H1 (cell line): ENCODE results near the gene SV2C. TPM values are rescaled to one million over a fixed set of nuclear protein-coding genes. Genes with fewer than 3 reads are reported as not detected.

Experiments
- CTCF ChIA-PET: fragments of 300-600 bp; sonication (Branson Sonifier 250); formaldehyde crosslinking; loops from one replicate; lab custom pipeline; 2021; ENCODE audit not compliant: partially characterized antibody; lab: Charles Lee
- POLR2A ChIA-PET: fragments of 300-600 bp; sonication (Branson Sonifier 250); formaldehyde crosslinking; loops from one replicate; lab custom pipeline; 2021; ENCODE audit warnings: inconsistent platforms; ENCODE audit not compliant: partially characterized antibody; lab: Charles Lee
- DNase-seq, 2 experiments: peaks; one replicate each; pipeline versions ENCODE4 v3.0.0 to v3.0.0-alpha.2; 2010 to 2022; ENCODE audit warnings: low spot score in 2 of 2, low read depth in 1 of 2, mixed read lengths in 1 of 2
- FAIRE-seq: peaks from 2 replicates; lab custom pipeline; 2011; peaks lifted over from hg19 to GRCh38; lab: Jason Lieb, UNC
- H2AFZ ChIP-seq: 2 replicates; pipeline ENCODE4 v1.8.1; 2012; ENCODE audit warnings: low read length, inconsistent platforms
- H2AK5ac ChIP-seq: 2 replicates; pipeline ENCODE4 v1.6.1; 2013; ENCODE audit warnings: low read depth, low read length
- H2BK120ac ChIP-seq: replicated peaks from 2 replicates; pipeline ENCODE3; 2013; ENCODE audit warnings: low read depth, low read length, inconsistent platforms
- H2BK12ac ChIP-seq: 2 replicates; pipeline ENCODE4 v1.6.1; 2013; ENCODE audit warnings: low read depth, low read length
- H2BK15ac ChIP-seq: 2 replicates; pipeline ENCODE4 v1.6.1; 2013; ENCODE audit warnings: low read length
- H2BK20ac ChIP-seq: 2 replicates; pipeline ENCODE4 v1.6.1; 2013; ENCODE audit warnings: low read length
- H2BK5ac ChIP-seq: 2 replicates; pipeline ENCODE4 v1.6.1; 2013; ENCODE audit warnings: low read depth, low read length
- H3K14ac ChIP-seq: 2 replicates; pipeline ENCODE4 v1.6.1; 2013; ENCODE audit warnings: inconsistent platforms; ENCODE audit not compliant: insufficient read length
- H3K18ac ChIP-seq: 2 replicates; pipeline ENCODE4 v1.6.1; 2013; ENCODE audit warnings: low read length; ENCODE audit errors: extremely low read depth
- H3K23ac ChIP-seq: 2 replicates; pipeline ENCODE4 v1.6.1; 2013; ENCODE audit warnings: inconsistent platforms; ENCODE audit not compliant: insufficient read length
- H3K23me2 ChIP-seq: 2 replicates; pipeline ENCODE4 v1.6.1; 2013; ENCODE audit warnings: low read depth, low read length
- H3K27ac ChIP-seq: 2 replicates; pipeline ENCODE4 v1.6.1; 2011; ENCODE audit warnings: low read depth, low read length, inconsistent platforms
- H3K27me3 ChIP-seq, 4 experiments: replicated peaks in 1 of 4; 1 replicate in 1 of 4; 2 replicates in 3 of 4; pipeline versions ENCODE4 v1.6.1 to v1.8.1; 2011 to 2013; ENCODE audit warnings: low read length in 3 of 4, mild to moderate bottlenecking in 3 of 4, inconsistent platforms in 2 of 4, mixed read lengths in 2 of 4, moderate library complexity in 1 of 4; ENCODE audit not compliant: control insufficient read depth in 3 of 4, insufficient read depth in 3 of 4; ENCODE audit errors: extremely low read depth in 1 of 4
- H3K36me3 ChIP-seq, 4 experiments: 2 replicates each; pipeline versions ENCODE4 v1.6.1 to v1.8.1; 2011 to 2013; ENCODE audit warnings: mild to moderate bottlenecking in 4 of 4, low read length in 3 of 4, moderate library complexity in 2 of 4, control low read depth in 1 of 4, inconsistent platforms in 1 of 4; ENCODE audit not compliant: insufficient read depth in 4 of 4, control insufficient read depth in 2 of 4
- H3K4ac ChIP-seq: replicated peaks from 2 replicates; pipeline ENCODE3; 2013; ENCODE audit warnings: low read length, low read depth, mixed read lengths, inconsistent platforms; ENCODE audit not compliant: insufficient read length
- H3K4me1 ChIP-seq, 4 experiments: replicated peaks in 1 of 4; 1 replicate in 1 of 4; 2 replicates in 3 of 4; pipeline versions ENCODE4 v1.6.1 to v1.8.1; 2011 to 2013; ENCODE audit warnings: low read length in 3 of 4, inconsistent platforms in 2 of 4, mixed read lengths in 1 of 4; ENCODE audit not compliant: insufficient read depth in 4 of 4, control insufficient read depth in 3 of 4
- H3K4me2 ChIP-seq, 2 experiments: 2 replicates each; pipeline versions ENCODE4 v1.6.1 to v1.8.1; 2011 to 2013; ENCODE audit warnings: low read depth in 2 of 2, low read length in 2 of 2, control low read depth in 1 of 2, inconsistent platforms in 1 of 2, mild to moderate bottlenecking in 1 of 2; ENCODE audit not compliant: insufficient read depth in 1 of 2
- H3K4me3 ChIP-seq, 4 experiments: fragments of 200-600, 300-600 bp in 1 of 4; sonication (generic), shearing (Covaris generic), sonication (Bioruptor Twin) in 1 of 4; 2 replicates each; pipeline versions ENCODE4 v1.5.1 to v1.8.1; 2011 to 2016; ENCODE audit warnings: low read length in 4 of 4, low read depth in 3 of 4, control low read depth in 2 of 4, inconsistent platforms in 2 of 4, mild to moderate bottlenecking in 2 of 4, mixed read lengths in 1 of 4, moderate library complexity in 1 of 4; ENCODE audit not compliant: insufficient read depth in 2 of 4; ENCODE audit errors: extremely low read depth in 1 of 4
- H3K56ac ChIP-seq: replicated peaks from 2 replicates; pipeline ENCODE3; 2013; ENCODE audit warnings: low read depth, mild to moderate bottlenecking, mixed read lengths, low read length, inconsistent platforms; ENCODE audit not compliant: insufficient read length
- H3K79me1 ChIP-seq: 2 replicates; pipeline ENCODE4 v1.6.1; 2013; ENCODE audit warnings: low read depth, low read length, control low read depth
- H3K79me2 ChIP-seq, 2 experiments: 2 replicates each; pipeline versions ENCODE4 v1.6.1 to v1.8.1; 2012 to 2013; ENCODE audit warnings: low read length in 2 of 2, mild to moderate bottlenecking in 2 of 2, inconsistent platforms in 1 of 2; ENCODE audit not compliant: insufficient read depth in 2 of 2, control insufficient read depth in 1 of 2
- H3K9ac ChIP-seq, 4 experiments: replicated peaks in 1 of 4; 1 replicate in 1 of 4; 2 replicates in 3 of 4; pipeline versions ENCODE4 v1.6.1 to v1.8.1; 2011 to 2013; ENCODE audit warnings: low read depth in 3 of 4, low read length in 3 of 4, control low read depth in 2 of 4, mild to moderate bottlenecking in 2 of 4, moderate library complexity in 2 of 4, inconsistent platforms in 1 of 4; ENCODE audit errors: extremely low read depth in 1 of 4
- H3K9me3 ChIP-seq, 2 experiments: 2 replicates each; pipeline versions ENCODE4 v1.6.1 to v1.8.1; 2012 to 2013; ENCODE audit warnings: mild to moderate bottlenecking in 2 of 2, moderate library complexity in 2 of 2, control low read depth in 1 of 2, inconsistent platforms in 1 of 2, low read depth in 1 of 2, low read length in 1 of 2, mixed read lengths in 1 of 2; ENCODE audit not compliant: insufficient read depth in 2 of 2
- H4K20me1 ChIP-seq, 2 experiments: replicated peaks in 1 of 2; 2 replicates each; pipeline versions ENCODE3 to v1.8.1; 2011 to 2013; ENCODE audit warnings: inconsistent platforms in 2 of 2, low read length in 2 of 2, mild to moderate bottlenecking in 1 of 2; ENCODE audit not compliant: insufficient read depth in 2 of 2, control insufficient read depth in 1 of 2
- H4K5ac ChIP-seq: 2 replicates; pipeline ENCODE4 v1.6.1; 2013; ENCODE audit warnings: low read length, low read depth, mixed read lengths, inconsistent platforms; ENCODE audit not compliant: insufficient read length
- H4K8ac ChIP-seq: 2 replicates; pipeline ENCODE4 v1.8.0; 2013; ENCODE audit warnings: mild to moderate bottlenecking, moderate library complexity, low read length, inconsistent platforms; ENCODE audit not compliant: insufficient read depth; ENCODE audit errors: extremely low read depth
- H4K91ac ChIP-seq: replicated peaks from 2 replicates; pipeline ENCODE3; 2013; ENCODE audit warnings: low read length, mixed read lengths, inconsistent platforms; ENCODE audit not compliant: insufficient read length
- SIX5 ChIP-seq: IDR thresholded peaks from 2 replicates; pipeline ENCODE4 v1.6.1; 2011; ENCODE audit warnings: mild to moderate bottlenecking, low read depth, low read length
- SP1 ChIP-seq: IDR thresholded peaks from 2 replicates; pipeline ENCODE4 v1.6.1; 2011; ENCODE audit warnings: low read depth, low read length
- TBP ChIP-seq: IDR thresholded peaks from 2 replicates; pipeline ENCODE4 v1.6.1; 2011; ENCODE audit warnings: low read depth, low read length, improper control_type of control experiment
- TEAD4 ChIP-seq: IDR thresholded peaks from 2 replicates; pipeline ENCODE4 v1.6.1; 2012; ENCODE audit warnings: low read depth, low read length, inconsistent platforms, mixed read lengths
- WGBS, 2 experiments: shearing (Covaris generic) in 1 of 2; methylation state at CpG; one replicate each; pipeline versions ENCODE4 v1.1.6 to v1.1.7; 2013 to 2015; ENCODE audit warnings: low lambda C conversion rate in 2 of 2, mixed read lengths in 2 of 2, inconsistent platforms in 1 of 2, low coverage in 1 of 2, missing lambda C conversion rate in 1 of 2; ENCODE audit not compliant: insufficient replicate concordance in 2 of 2, insufficient coverage in 1 of 2, insufficient read length in 1 of 2; ENCODE audit errors: extremely low coverage in 1 of 2, missing lambda C conversion rate in 1 of 2; 5-methylcytosine and 5-hydroxymethylcytosine counted together
- polyA plus RNA-seq, 7 experiments: library from polyadenylated mRNA; depleted of rRNA in 3 of 7; stranded (reverse) in 5 of 7; unstranded in 2 of 7; fragments of >200 nt in 5 of 7; fragments of 200-250 nt in 2 of 7; gene quantifications; 1 replicate in 5 of 7; 2 replicates in 1 of 7; 4 replicates in 1 of 7; pipeline versions ENCODE4 v1.2.1 to v1.2.3, GENCODE V29; 2011 to 2013; ENCODE audit warnings: missing spikeins in 2 of 7, mixed read lengths in 2 of 7
- total RNA-seq: library from RNA; stranded (reverse); fragmentation: NEBNext Ultra II Directional; extraction: Animal tissue kit (Norgen Biotek cat#: 25700); gene quantifications from 2 replicates; pipeline ENCODE4 v1.2.1, GENCODE V29; 2021

The SV2C gene
- total and polyA plus RNA-seq, 2 of the 8 experiments (the other 6 are each of a cell fraction or from before 2014, with no cell fraction given) = 0.08 to 0.24 TPM

GRCh38 chr5:76379855-76380254 is 296.7 kb downstream of the SV2C start:
- Histone ChIP-seq H3K14ac (no peak overlapping the region), H3K23me2 (no peaks in the 10 kb centered on the region), H3K79me2 (no peaks in the 10 kb centered on the region), H3K18ac (no peak overlapping the region), H3K23ac (no peak overlapping the region), H2AFZ (no peak overlapping the region), H3K27ac (no peak overlapping the region), H2BK12ac (no peak overlapping the region), H2BK120ac (no peak overlapping the region), H3K4me3 (no peak overlapping the region), H2BK15ac (no peak overlapping the region), H4K20me1 (no peaks in the 10 kb centered on the region), H3K79me1 (no peaks in the 10 kb centered on the region), H3K4ac (no peak overlapping the region), H3K36me3 (no peaks in the 10 kb centered on the region), H3K4me1 (peaks cover 0 to 2% (median under 1%) of the 10 kb centered on the region in 4 experiments; a peak in 2 of 7 replicates), H4K91ac (no peak overlapping the region)
- 89% methylated on average over 1 of the region's 1 CpG; no CpG with 5 or more reads in 1 of the 2 experiments for WGBS, 2 experiments
- ChIA-PET CTCF (interaction anchor here (1.0 to 1.3 kb wide), 2 partner anchors 104 to 204 kb away, joined by 3 read pairs; no protein-coding TSS in a partner anchor), POLR2A (interaction anchor here (1.0 kb wide), 1 partner anchor 12 kb away, joined by 4 read pairs; no protein-coding TSS in a partner anchor)
- TF ChIP-seq SP1 = no peak
- TF ChIP-seq TBP = no peak
- no peak for TF ChIP-seq SIX5
- no peak for TF ChIP-seq TEAD4
- TF ChIP-seq, all 59 proteins: peak for 0
- Histone ChIP-seq H3K56ac (no peak overlapping the region), H3K27me3 (no peaks in the 10 kb centered on the region), H3K9ac (no peak overlapping the region), H2BK5ac (no peak overlapping the region), H2BK20ac (no peak overlapping the region), H3K4me2 (no peak overlapping the region), H3K9me3 (no peaks in the 10 kb centered on the region), H2AK5ac (no peak overlapping the region), H4K8ac (no peak overlapping the region), H4K5ac (no peak overlapping the region)
- DNase-seq = no peak
- no peak for FAIRE-seq
